GM21390 (cell line): Measurements from ENCODE around the gene ARHGAP18.

Experiments
- ATAC-seq: cut with Tn5 transposase; IDR thresholded peaks from one replicate; pipeline ENCODE4 v1.9.1; 2021; ENCODE audit not compliant: unreplicated experiment

ARHGAP18 gene

GRCh38 chr6:129709769-129710449 lies at the start of gene ARHGAP18:
ARHGAP18 (minus strand) TSS chr6:129710177; CDS start chr6:129710136, 41 bp downstream.
- peak; percentile 98 for ATAC-seq

- no peak for ATAC-seq
Observed at GRCh38 chr6:129755787-129756186, 45.8 kb upstream of the ARHGAP18 start.

- no peak for ATAC-seq
Observed at GRCh38 chr6:129754750-129755149, 44.8 kb upstream of the ARHGAP18 start.

GRCh38 chr6:129753422-129753821 lies 43.4 kb upstream of the ARHGAP18 start:
- no peak for ATAC-seq

- no peak for ATAC-seq
Observed at GRCh38 chr6:129751384-129751783, 41.4 kb upstream of the ARHGAP18 start.

GRCh38 chr6:129750360-129750759 lies 40.4 kb upstream of the ARHGAP18 start:
- no peak for ATAC-seq

GRCh38 chr6:129749749-129750120 lies 39.8 kb upstream of the ARHGAP18 start:
- peak; percentile 45 for ATAC-seq

GRCh38 chr6:129748901-129749748 lies 39.1 kb upstream of the ARHGAP18 start:
- ATAC-seq, result peak; percentile 22

GRCh38 chr6:129748212-129748900 lies 38.4 kb upstream of the ARHGAP18 start:
- ATAC-seq, result peak; percentile 85

- no peak for ATAC-seq
Observed at GRCh38 chr6:129747588-129748112, 37.7 kb upstream of the ARHGAP18 start.

GRCh38 chr6:129744880-129745237 lies 34.9 kb upstream of the ARHGAP18 start:
- no peak for ATAC-seq

GRCh38 chr6:129744201-129744879 lies 34.4 kb upstream of the ARHGAP18 start:
- ATAC-seq, result peak; percentile 24

- no peak for ATAC-seq
Observed at GRCh38 chr6:129740013-129740412, 30.0 kb upstream of the ARHGAP18 start.

- no peak for ATAC-seq
Observed at GRCh38 chr6:129736105-129736504, 26.1 kb upstream of the ARHGAP18 start.

GRCh38 chr6:129733290-129733689 lies 23.3 kb upstream of the ARHGAP18 start:
- no peak for ATAC-seq

- ATAC-seq, result no peak
Observed at GRCh38 chr6:129732542-129732941, 22.6 kb upstream of the ARHGAP18 start.

GRCh38 chr6:129732034-129732433 lies 22.1 kb upstream of the ARHGAP18 start:
- no peak for ATAC-seq

GRCh38 chr6:129731428-129731827 lies 21.5 kb upstream of the ARHGAP18 start:
- ATAC-seq, result no peak

GRCh38 chr6:129730477-129731165 lies 20.6 kb upstream of the ARHGAP18 start:
- ATAC-seq, result peak; percentile 67

- no peak for ATAC-seq
Observed at GRCh38 chr6:129726650-129727049, 16.7 kb upstream of the ARHGAP18 start.
